PC-9 (cell line): ENCODE results near the gene NUDT6. TPM values are rescaled to one million over a fixed set of nuclear protein-coding genes. Genes with fewer than 3 reads are reported as not detected.

ENCODE experiments used
- BruUV-seq: library from RNA; stranded (reverse); fragments of 400-500 nt; replicated peaks from 2 replicates; lab custom pipeline; 2021; lab: Mats Ljungman, UMichigan
- CTCF ChIA-PET: fragments of 300-600 bp; sonication (Branson Sonifier 250); formaldehyde crosslinking; loops from one replicate; lab custom pipeline; 2022; ENCODE audit warnings: antibody characterized with exemption; lab: Charles Lee
- POLR2A ChIA-PET: fragments of 300-600 bp; sonication (Branson Sonifier 250); formaldehyde crosslinking; loops from one replicate; lab custom pipeline; 2022; ENCODE audit warnings: antibody characterized with exemption; ENCODE audit not compliant: unreplicated experiment; lab: Charles Lee
- DNase-seq, 2 experiments: peaks; one replicate each; pipeline versions ENCODE4 v3.0.0 to v3.0.0-alpha.2; 2015 to 2022; ENCODE audit warnings: mixed read lengths in 1 of 2
- H2AFZ ChIP-seq: fragments of 200-600 bp; sonication (generic); 2 replicates; pipeline ENCODE4 v1.8.1; 2017; ENCODE audit warnings: antibody characterized with exemption
- H3F3A ChIP-seq: fragments of 200-600 bp; sonication (generic); 2 replicates; pipeline ENCODE4 v1.8.1; 2017; ENCODE audit warnings: antibody characterized with exemption, mild to moderate bottlenecking, low read depth; ENCODE audit not compliant: insufficient read depth
- H3K27ac ChIP-seq: fragments of 200-600 bp; sonication (generic); 2 replicates; pipeline ENCODE4 v1.6.1; 2016; ENCODE audit warnings: mixed run types
- H3K27me3 ChIP-seq: fragments of 200-600 bp; sonication (generic); 2 replicates; pipeline ENCODE4 v1.6.1; 2016; ENCODE audit warnings: low read depth, mixed run types; ENCODE audit not compliant: insufficient read depth
- H3K36me3 ChIP-seq: fragments of 200-600 bp; sonication (generic); 2 replicates; pipeline ENCODE4 v1.6.1; 2016; ENCODE audit warnings: low read depth, mixed run types
- H3K4me1 ChIP-seq: fragments of 200-600 bp; sonication (generic); replicated peaks from 2 replicates; pipeline ENCODE4 v1.6.1; 2016; ENCODE audit warnings: mixed run types; ENCODE audit not compliant: insufficient read depth
- H3K4me2 ChIP-seq: fragments of 200-600 bp; sonication (generic); 2 replicates; pipeline ENCODE4 v1.6.1; 2017; ENCODE audit warnings: mixed run types
- H3K4me3 ChIP-seq: fragments of 200-600 bp; sonication (generic); 2 replicates; pipeline ENCODE4 v1.6.1; 2016; ENCODE audit warnings: mixed run types
- H3K79me2 ChIP-seq: fragments of 200-600 bp; sonication (generic); 2 replicates; pipeline ENCODE4 v1.6.1; 2017; ENCODE audit warnings: low read depth, mixed run types
- H3K9me2 ChIP-seq: fragments of 200-600 bp; sonication (generic); 2 replicates; pipeline ENCODE4 v1.8.1; 2017; ENCODE audit warnings: mild to moderate bottlenecking; ENCODE audit not compliant: insufficient read depth
- H3K9me3 ChIP-seq: fragments of 200-600 bp; sonication (generic); 2 replicates; pipeline ENCODE4 v1.8.1; 2016; ENCODE audit warnings: low read depth; ENCODE audit not compliant: insufficient read depth
- H4K20me1 ChIP-seq: fragments of 200-600 bp; sonication (generic); 2 replicates; pipeline ENCODE4 v1.8.1; 2017; ENCODE audit not compliant: insufficient read depth
- CTCF ChIP-seq: fragments of 200-600 bp; sonication (generic); conservative IDR thresholded peaks from 2 replicates; pipeline ENCODE4 v1.6.1; 2017; ENCODE audit warnings: mixed run types, antibody characterized with exemption, mild to moderate bottlenecking, moderate library complexity
- EZH2 ChIP-seq: fragments of 200-600 bp; sonication (generic); IDR thresholded peaks from 2 replicates; pipeline ENCODE4 v1.8.0; 2017; ENCODE audit warnings: antibody characterized with exemption, low read depth
- intact Hi-C: fragments of 100-400 bp; cut with micrococcal nuclease; formaldehyde crosslinking; loops from one replicate; pipeline ENCODE4 v1.10.0; 2022; ENCODE audit not compliant: unreplicated experiment
- total RNA-seq: library from RNA; stranded (reverse); gene quantifications from 2 replicates; pipeline ENCODE4 v1.2.3, GENCODE V29; 2021

NUDT6 gene
- total RNA-seq, 1 experiment from 2014 or later: 13.8 TPM

GRCh38 chr4:122960611-122961000 lies 38.2 kb upstream of the NUDT6 start:
- intact Hi-C loops: no loop called here
- CTCF ChIA-PET: no interaction called here
- H3K9me3 ChIP-seq: no peaks in the 10 kb centered on the region
- H3K27ac ChIP-seq: no peak overlapping the region
- no peaks in the 10 kb centered on the region for H3K4me1 ChIP-seq
- no TSS peak for BruUV-seq
- no peak overlapping the region for H3K4me3 ChIP-seq
- H3F3A ChIP-seq: no peaks in the 10 kb centered on the region
- no peaks in the 10 kb centered on the region for H3K9me2 ChIP-seq
- H3K27me3 ChIP-seq: no peaks in the 10 kb centered on the region
- H3K4me2 ChIP-seq: no peak overlapping the region
- POLR2A ChIA-PET: no interaction called here
- H3K79me2 ChIP-seq: no peaks in the 10 kb centered on the region
- H2AFZ ChIP-seq: no peak overlapping the region
- TF ChIP-seq CTCF (no peak), EZH2 (no peak)
- DNase-seq: no peak
- no peaks in the 10 kb centered on the region for H4K20me1 ChIP-seq
- H3K36me3 ChIP-seq: no peaks in the 10 kb centered on the region

DNA sequence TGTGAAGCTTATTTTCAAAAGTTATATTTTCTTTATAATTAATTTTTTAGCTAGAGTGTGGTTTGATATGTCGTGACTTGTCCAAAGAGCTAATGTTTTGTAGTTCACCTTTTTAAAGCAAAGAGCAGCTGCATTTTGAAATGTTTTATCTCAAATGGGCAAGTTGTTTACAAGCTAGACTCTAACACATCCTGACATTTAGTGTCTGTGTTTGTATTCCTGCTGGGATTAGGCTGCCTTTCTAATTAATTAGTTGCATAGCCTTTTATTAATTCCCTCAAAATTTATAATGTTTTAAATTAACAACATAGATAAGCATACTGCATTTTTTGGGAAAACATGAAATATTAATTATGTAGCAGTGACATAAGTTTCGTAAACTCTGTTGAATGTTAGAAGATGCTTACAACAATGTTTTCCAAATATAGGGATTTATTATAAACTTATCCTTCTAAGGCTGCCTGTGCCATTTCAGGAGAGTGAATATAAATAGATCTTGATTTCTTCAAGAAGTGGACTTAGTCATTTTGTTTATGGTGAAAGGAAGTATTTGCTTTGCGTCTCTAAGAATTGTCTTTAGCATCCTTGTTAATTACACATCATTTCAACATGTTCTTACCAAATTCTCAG lies 37.7 kb upstream of the NUDT6 start:
- BruUV-seq: no TSS peak
- no peak overlapping the region for H3K27ac ChIP-seq
- H3K4me1 ChIP-seq: no peaks in the 10 kb centered on the region
- no peak for DNase-seq
- H3K9me3 ChIP-seq: no peaks in the 10 kb centered on the region
- no peaks in the 10 kb centered on the region for H3K9me2 ChIP-seq
- ChIA-PET CTCF (no interaction called here), POLR2A (no interaction called here)
- H4K20me1 ChIP-seq: no peaks in the 10 kb centered on the region
- no peaks in the 10 kb centered on the region for H3K79me2 ChIP-seq
- H2AFZ ChIP-seq: no peak overlapping the region
- no peaks in the 10 kb centered on the region for H3K36me3 ChIP-seq
- H3K4me2 ChIP-seq: no peak overlapping the region
- no peaks in the 10 kb centered on the region for H3F3A ChIP-seq
- H3K27me3 ChIP-seq: no peaks in the 10 kb centered on the region
- TF ChIP-seq CTCF (no peak), EZH2 (no peak)
- intact Hi-C loops: no loop called here
- no peak overlapping the region for H3K4me3 ChIP-seq

DNA sequence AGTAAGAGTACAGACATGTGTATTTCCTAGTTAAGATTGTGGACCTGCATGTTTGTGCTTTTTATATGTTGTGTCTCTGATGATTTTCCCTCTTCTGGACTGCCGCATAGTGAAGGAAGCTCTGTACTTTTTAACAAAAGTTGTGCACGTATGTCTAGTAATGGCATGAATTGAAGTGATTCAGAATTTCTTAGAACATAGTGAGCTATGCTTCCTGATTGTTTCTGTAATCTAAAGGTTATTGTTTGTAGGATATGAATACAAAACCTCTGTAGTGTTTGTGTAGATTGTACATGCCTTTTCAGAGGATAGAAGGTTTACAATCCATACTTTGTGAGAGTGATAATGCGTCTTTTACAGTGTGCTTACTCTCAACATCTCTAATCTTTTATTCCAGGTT lies 37.0 kb upstream of the NUDT6 start:
- no peaks in the 10 kb centered on the region for H3K4me1 ChIP-seq
- no peak overlapping the region for H3K4me3 ChIP-seq
- TF ChIP-seq EZH2: no peak
- no peak for TF ChIP-seq CTCF
- H3K27me3 ChIP-seq: no peaks in the 10 kb centered on the region
- H3K36me3 ChIP-seq: no peaks in the 10 kb centered on the region
- POLR2A ChIA-PET: no interaction called here
- no peaks in the 10 kb centered on the region for H4K20me1 ChIP-seq
- no peak overlapping the region for H3K4me2 ChIP-seq
- DNase-seq: no peak
- H3K9me2 ChIP-seq: no peaks in the 10 kb centered on the region
- CTCF ChIA-PET: no interaction called here
- no TSS peak for BruUV-seq
- intact Hi-C loops: no loop called here
- H3K79me2 ChIP-seq: no peaks in the 10 kb centered on the region
- no peaks in the 10 kb centered on the region for H3K9me3 ChIP-seq
- H3K27ac ChIP-seq: no peak overlapping the region
- H2AFZ ChIP-seq: no peak overlapping the region
- no peaks in the 10 kb centered on the region for H3F3A ChIP-seq
